ENCODE measurements around the gene PEPD. TPM values are rescaled to one million over a fixed set of nuclear protein-coding genes. Genes with fewer than 3 reads are reported as not detected.

Gene PEPD
- polyA plus RNA-seq, 5 donors: 39.9 to 57.4 (median 43.1) TPM

DNA sequence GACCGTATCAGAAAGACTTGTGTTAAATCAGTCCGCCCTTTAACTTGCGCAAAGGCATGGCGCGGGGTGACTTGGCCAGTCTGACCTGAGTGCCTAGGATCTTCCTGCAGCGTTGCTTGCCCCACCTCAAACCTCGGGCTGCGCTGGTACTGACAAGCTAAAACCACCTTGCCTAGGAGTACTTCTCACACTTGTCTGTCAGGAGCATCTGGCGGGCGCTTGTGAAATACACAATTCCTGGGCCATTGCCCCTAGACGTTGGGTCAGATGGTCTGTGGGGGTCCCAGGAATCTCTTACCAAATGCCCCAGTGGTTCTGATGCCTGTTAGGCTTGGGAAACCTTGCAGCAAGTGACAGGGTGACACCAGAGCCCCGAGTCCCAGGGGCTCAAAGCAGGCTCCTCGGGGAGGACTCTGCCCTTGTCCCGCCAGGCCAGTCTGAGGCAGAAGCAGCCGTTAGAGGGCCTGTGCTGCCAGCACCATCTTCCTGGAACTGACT, 135.2 kb downstream of the PEPD start:
- no peak for DNase-seq

DNA sequence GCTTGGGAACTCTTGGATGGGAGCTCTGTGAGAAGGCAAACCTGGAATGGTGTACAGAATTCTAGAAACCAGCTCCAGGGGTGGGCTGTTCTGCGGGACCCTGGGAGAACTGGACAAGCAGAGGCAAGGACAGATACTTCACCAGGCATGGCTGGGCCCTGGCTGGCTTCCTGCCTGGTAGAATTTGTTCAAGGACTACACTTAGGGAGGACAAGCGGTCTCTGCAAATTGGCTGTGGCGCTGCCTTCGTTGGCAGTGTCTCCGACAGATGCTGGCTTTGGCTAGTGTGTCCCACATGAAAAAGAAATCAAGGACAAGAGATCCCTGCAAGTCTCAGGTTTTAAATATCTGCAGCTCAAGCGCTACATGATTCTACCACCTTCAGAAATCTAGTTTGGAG, 135.6 kb downstream of the PEPD start:
- no peak for DNase-seq

DNA sequence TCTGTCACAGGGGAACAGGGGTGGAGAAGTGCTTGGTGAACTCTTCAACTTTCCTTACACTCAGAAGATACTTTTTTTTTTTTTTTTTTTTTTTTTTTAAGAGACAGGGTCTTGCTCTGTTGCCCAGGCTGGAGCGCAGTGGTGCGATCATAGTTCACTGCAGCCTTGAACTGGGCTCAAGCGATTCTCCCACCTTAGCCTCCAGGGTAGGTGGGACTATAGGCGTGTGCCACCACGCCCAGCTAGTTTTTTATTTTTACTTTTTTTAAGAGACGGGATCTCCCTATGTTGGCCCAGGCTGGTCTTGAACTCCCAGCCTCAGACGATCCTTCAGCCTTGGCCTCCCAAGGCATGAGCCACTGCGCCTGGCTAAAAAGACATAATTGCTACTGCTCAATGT, 136.6 kb downstream of the PEPD start:
- no peak for DNase-seq

DNA sequence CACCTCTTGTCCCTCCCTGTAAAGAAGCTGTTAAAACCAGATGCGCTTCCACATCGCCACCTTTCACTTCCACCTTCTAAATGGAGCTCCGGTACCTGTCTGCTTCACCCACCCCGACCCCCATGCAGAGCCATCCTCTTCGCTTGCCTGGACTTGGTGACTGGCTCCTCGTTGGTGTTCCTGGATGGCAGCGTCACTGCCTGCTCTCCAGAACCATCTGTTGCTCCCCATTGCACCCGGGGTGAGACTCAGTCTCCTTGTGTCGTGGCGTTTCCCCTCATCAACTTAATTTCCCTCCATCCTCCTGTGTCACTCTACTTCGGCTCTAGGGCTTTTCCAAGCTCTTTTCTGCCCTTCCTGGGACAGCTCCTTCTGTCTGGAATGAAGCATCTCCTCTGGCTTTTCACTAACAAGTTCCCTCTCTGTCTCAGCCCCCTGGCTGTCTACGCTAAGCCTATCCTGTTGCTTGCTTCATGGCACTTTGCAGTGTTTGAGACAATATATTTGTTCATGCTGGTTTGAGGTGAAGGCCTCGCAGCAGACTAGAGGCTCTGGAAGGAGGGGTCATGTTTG, 137.8 kb downstream of the PEPD start:
- no peak for DNase-seq

DNA sequence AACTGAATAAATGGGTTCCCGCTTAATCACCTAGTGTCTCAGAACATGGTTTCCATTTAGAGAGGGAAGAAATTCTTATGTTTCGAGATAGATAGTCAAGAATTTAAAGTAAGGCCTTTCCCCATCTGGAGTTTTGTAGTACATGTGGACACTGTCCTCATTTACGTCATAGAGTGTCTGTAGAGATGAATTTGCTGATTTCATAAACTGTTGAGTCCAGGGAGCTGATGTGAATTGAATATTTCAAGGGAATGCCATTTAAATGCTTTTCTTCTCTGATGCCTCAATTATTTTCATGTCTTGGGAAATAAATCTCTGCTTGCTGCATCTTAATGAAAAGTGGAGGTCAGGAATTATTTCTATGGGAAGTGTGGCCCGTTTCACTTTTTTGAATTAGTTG, 138.6 kb downstream of the PEPD start:
- DNase-seq: no peak

DNA sequence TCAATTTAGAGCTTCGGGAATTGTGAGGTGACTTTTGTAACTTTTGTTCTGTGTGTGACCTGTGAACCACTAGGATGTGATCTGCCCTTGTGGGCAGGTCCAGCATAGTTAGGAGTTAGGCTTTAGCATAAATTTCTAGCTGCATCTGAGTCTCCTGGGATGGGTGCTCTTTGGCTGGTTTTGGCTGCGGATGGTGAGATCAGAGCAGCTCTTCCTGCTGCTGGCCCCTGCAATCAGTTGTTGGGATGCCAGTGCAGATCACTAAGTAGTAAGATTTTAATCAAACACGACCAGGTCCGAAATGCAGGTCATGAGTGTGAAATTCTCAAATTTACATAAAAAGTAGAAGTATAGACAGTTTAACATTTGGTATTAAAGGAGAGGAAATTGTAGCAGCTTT, 139.6 kb downstream of the PEPD start:
- DNase-seq: no peak

DNA sequence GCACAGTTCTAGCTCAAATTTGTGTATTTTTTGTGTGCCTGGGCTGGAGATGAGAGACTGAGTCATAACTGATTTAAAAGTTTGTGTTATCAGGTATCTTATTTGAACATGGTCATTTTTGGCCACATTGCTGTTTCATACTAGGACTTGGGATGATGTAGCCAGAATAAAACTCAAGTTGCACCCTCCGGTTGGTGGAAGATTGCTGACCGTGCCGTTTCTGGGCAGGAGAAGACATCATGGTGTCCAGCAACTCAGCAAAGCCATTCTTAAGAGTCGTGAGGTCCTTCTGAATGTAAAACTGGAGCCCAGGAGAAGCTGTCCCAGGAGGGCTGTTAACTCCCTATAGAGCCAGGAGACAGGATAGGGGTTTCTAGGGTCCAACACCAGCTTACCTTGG, 140.5 kb downstream of the PEPD start:
- DNase-seq: no peak

DNA sequence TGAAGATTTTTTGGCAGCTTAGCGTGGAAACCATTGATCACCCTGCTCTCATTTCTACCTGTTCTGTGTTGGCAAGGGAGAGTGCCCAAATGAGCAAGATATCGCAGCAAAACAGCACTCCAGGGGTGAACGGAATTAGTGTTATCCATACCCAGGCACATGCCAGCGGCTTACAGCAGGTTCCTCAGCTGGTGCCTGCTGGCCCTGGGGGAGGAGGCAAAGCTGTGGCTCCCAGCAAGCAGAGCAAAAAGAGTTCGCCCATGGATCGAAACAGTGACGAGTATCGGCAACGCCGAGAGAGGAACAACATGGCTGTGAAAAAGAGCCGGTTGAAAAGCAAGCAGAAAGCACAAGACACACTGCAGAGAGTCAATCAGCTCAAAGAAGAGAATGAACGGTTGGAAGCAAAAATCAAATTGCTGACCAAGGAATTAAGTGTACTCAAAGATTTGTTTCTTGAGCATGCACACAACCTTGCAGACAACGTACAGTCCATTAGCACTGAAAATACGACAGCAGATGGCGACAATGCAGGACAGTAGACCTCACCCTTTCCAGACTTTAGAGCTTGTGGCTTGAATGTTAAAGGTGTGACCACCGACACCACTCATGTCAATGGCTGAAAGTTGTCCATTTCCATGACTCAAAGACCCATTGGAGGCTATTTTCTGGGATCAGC, 142.3 kb downstream of the PEPD start:
- no peak for DNase-seq

DNA sequence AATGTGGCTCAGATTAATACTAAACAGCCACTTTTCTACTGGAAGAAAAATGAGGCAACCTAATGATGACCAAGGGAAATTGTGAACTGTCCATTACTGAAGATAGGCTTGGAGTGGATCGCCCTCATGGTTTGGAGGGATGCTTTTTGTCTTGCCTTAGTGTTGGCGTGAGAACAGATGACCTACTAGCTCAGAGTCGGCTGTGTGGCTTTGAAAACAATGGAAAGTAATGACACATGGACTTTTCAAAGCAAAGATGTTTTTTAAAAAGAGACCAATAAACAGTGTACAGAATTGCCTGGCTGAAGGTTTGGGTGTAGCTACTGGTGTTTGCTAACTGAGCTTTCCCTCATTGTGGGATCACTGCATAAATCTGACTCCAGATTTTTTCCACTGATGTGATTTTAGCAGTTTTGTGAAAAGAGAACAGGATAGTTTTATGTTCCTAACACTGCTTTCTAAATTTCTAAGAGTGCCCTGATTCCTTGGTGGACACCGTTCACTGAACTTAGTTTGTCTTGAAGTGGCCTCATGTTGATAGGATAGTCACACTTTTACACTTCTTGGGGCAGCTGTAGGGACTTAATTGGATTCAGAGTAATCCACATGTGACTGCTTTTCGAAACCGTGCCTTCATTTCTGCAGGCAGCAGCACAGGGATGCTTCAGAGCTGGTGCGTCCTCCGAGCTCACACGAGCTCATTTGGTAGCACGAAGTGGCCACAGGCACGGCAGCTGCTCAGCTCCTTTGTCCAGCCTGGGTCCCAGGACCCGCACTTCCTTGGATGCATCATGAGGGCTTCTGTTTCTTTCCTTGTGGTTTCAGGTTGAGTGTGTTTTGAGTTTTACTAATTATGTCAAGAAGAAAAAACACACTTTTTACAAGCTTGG, 143.8 kb downstream of the PEPD start:
- no peak for DNase-seq

DNA sequence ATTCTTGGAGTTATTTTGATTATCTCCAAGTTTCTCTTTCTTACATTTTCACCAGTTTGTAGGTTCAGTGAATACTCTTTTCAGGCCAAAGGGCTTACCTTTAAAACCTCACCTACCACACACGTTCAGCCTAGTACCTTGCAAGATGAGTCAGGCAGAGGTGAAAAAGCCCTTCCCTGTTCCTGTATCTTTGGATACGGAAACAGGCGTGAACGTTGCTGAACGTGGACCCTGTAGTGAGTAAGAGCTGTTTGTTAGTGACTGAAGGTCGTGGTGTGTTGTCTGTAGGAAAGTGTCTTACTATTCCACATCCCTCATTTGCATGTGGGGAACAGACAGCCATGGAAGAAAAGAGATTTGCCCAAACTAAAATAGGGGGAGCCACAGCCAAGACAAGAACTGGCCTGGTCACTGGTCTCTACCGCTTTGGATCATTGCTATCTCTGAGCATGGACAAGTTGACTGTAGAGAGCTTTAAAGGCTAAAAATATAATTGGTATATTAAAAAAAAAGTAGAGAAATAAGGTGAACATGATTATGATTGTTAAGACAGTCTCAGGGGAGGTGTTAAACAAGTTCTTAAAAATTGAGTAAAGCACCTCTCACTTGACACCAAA, 144.5 kb downstream of the PEPD start:
- DNase-seq: no peak

DNA sequence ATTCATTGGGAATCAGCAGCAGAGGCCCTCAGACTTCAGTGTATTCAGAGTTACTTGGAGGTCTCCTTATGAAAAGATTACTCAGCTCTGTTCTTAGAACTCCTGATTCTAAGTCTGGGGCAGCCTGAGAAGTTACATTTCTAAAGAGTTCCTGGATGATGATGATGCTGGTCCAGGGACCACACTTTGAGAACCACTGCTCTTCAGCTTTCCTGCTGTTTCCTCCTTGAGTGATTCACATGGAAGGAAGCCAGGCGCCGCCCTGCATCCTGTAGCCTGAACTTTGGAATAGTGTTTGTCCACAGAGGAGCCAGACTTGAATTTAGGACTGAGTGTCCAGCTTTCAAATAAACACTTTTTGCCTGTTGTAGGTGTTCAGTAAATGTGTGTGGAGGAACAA, 145.2 kb downstream of the PEPD start:
- no peak for DNase-seq

DNA sequence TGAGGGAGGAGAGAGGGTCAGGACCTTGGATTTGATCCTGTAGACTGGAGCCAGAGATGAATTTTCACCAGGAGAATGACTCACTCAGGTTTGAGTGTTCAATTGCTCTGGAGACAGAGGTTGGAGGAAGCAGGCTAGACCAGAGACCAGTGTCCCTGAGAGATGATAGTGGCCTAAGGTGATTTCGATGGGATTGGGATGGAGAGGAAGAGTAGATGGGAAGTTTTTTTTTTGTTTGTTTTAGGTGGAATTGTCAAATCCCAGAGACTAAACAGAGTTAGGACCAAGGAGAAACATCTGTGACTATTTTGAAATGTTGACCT, 145.8 kb downstream of the PEPD start:
- no peak for DNase-seq

DNA sequence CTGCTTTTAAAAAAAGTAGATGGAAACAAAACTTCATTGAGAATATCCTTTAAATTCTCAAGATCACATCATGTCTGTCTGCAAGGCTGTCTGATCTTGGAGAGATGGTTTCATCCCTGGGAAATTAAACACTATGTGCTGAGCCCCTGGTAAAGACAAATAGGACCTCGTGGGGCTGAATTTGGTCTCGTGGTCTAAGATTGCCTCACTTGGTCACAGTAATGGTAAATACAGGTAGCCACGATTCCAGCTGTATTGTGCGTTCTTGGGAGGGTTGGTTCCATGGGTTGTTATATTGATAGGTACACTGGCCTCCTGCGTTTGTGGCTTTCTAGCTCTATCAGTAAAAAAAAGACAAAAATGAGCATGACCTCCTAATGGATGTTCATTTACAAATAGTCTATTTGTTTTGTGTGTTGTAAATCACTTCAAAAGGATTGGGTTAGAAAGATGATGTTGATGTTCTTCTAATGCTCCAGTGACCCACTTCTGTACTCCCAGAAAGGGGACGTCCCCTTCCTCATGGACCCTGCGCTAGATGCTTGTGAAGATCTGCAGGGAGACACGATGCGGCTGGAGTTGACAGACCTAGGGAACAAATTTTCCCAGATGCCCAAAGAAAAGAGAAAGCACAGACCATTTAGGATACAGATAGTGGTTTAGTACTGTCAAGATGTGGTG, 146.3 kb downstream of the PEPD start:
- DNase-seq: no peak

DNA sequence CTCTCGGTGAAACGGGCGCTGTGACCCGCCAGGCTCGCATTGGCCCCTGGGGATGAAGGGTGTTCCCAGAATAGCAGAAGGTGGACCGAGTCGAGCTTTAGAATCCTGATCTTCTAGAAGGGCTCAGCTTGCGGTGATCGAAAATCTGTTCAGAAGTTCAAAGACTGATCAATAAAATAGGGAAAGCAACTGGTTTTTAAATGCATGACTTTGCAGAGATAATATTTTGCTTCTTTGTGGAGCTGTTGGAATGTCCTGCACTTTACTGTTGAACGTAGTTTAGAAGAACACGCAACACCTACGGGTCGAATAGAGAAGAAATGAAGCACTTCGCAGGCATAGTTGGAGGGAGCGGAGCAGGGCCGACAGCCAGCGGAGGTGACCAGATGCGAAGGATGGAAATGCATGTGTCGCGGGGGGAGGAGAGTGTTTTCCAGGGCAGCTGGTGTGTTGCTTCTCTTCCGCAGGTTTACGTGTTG, 147.3 kb downstream of the PEPD start:
- no peak for DNase-seq

DNA sequence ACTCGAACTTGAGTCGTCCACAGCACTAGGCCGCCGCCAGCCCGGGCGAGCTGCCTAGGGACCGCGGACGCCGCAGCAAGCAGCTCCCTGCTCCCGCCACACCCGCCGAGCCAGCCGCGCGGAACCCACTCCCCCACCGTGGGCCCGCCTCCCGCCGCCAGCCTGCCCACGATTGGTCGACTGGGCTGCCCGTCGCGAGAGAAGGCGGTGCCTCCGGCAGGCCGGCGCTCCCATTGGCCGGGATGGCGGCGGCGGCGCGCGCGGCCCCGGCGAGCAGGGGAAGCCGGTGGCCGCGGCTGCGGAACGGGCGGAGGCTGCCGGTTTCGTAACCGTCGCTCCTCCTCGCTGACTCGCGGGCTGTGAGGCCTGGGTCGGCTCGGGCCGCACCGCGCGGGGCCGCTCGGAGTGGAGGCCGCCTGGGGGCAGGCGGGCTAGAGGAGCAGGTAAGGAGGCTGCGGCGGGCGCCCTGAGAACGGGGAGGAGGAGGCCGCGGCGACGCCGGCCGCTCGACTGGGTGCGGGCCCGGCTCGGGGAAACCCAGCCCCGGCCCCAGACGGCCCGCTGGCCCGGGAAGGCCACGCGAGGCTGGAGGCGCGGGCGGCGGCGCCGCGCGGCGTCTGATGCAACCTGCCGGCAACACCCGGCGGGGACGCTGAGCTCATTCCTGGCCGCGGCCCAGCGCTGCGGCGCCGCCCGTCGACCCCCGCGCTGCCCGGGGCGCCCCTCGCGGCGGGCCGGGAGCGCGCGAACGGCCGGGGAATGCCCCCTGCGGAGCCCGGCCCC, 147.9 kb downstream of the PEPD start, which contains the start of gene CEBPG:
Gene CEBPG, plus strand, starts transcription at position 257 of the 783 bp plus-strand sequence. CDS start 5,531 bp downstream, outside the sequence.
- peak; percentile 93 for DNase-seq

DNA sequence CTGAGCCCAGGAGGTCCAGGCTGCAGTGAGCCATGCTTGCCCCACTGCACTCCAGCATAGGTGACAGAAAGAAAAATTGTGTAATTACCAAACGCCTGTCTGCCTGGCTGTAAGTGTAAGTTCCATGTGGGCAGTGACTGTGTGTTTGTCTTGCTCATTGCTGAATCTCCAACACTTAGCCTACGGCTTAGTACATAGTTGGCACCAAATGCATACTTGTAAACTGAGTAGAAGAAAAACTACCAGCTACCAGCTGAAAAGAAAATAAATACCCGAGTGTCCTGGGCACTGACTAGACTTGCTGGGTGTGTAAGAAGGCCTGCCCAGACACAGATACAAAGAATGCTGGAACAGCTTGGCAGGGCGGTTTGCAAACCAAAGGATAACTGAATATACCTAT, 150.8 kb downstream of the PEPD start:
- no peak for DNase-seq

DNA sequence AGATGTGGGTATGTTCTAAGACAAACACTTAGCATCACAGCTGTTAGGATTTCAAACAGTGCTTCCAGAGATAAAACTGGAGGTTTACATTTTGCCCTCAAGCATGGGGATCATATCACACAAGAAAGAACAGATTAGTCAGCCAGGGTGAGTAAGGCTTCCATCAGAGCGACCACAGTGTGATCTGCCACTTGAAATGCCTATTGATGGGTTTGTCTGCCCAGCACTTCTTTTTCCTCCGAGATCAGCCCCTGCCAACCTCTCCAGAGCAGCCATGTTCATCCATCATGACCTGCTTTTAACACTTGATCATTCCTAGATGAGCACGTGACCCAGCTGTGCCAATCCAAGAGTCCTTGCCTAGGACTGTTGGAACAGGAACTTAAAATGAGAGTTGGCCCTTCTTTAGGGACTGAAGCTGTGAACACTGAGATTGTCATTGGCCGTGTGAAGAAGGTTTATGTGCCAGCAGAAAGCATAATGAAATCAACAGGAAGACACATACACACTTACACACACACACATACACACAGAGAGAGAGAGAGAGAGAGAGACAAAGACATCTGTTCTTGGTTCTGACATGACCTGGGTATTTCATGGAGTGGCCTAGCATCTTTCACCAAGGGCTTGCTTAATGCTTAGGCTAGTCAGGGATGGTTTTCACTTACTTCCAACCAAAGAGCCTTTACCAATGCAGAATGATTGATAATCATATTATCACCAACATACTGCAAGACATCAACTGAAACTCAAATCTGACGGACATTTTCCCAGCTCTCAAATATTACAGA, 153.3 kb downstream of the PEPD start:
- no peak for DNase-seq

DNA sequence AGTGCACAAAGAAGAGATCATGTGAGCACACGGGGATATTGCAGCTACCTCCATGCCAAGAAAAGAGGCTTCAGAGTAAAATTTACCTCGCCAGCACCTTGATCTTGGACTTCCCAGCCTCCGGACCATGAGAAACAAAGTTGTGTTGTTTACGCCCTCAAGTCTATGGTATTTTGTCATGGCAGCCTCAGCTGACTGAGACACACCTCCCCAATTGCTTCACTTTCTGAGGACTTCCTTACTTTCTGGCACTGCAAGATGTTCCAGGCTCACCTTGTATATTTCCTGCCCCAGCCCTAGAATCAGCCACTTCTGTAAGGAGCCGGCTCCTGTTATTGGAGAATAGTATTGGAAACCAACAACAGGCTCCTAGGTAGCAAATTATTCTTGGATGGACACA, 154.7 kb downstream of the PEPD start:
- no peak for DNase-seq

DNA sequence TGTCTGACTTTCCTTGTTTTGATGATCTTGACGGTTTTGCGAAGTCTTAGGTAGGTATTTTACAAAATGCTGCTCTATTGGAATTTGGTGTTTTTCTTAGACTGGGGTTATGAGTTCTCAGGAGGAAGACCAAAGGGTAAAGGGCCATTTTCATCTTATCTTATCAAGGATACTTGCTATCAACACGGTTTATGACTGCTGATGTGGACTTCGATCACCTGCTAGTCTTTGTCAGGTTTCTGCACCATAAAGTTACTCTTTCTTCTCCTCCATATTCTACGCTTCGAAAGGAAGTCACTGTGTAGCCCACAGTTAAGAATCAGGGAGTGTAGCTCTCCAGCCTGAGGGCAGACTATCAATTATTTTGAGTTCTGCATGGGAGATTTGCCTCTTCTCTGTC, 155.5 kb downstream of the PEPD start:
- DNase-seq: no peak

DNA sequence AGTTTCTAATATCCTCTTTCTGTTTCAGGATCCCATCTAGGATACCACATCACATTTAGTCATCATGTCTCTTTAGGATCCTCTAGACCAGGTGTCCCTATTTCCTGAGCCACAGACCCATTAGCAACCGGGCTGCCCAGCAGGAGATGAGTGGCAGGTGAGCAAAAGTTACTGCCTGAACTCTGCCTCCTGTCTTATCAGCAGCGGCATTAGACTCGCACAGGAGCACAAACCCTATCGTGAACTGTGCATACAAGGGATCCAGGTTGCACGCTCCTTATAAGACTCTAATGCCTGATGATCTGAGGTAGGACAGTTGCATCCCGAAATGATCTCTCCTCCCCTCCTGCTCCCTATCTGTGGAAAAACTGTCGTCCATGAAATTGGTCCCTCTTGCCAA, 155.9 kb downstream of the PEPD start:
- DNase-seq: no peak

Measured in right lung (tissue), 5 donors.